ENCODE results near the gene ATL2.
A peak's percentile ranks its signal among the peaks of the same experiment; 100 is the strongest.

ATL2 gene

GRCh38 chr2:38377050-38377828, at the start of gene ATL2:
ATL2 (minus strand) TSS chr2:38377273; CDS start chr2:38377260, 13 bp downstream.
- DNase-seq (ENCODE audit: low read depth, low spot score) = peak; percentile 53
- ChIA-PET CTCF (interaction anchor here (0.6 to 3.4 kb wide), 10 partner anchors 11 to 85 kb away, joined by 3 to 35 read pairs (median 6); no protein-coding TSS in a partner anchor), POLR2A (interaction anchor here (2.9 kb wide), 1 partner anchor 374 kb away, joined by 19 read pairs; the partner anchor contains the start of gene SRSF7)
- peak within 1 kb of the TSS; percentile 86 for H3K4me3 ChIP-seq (ENCODE audit: low read depth, low read length)
- TF ChIP-seq, protein P1, sequence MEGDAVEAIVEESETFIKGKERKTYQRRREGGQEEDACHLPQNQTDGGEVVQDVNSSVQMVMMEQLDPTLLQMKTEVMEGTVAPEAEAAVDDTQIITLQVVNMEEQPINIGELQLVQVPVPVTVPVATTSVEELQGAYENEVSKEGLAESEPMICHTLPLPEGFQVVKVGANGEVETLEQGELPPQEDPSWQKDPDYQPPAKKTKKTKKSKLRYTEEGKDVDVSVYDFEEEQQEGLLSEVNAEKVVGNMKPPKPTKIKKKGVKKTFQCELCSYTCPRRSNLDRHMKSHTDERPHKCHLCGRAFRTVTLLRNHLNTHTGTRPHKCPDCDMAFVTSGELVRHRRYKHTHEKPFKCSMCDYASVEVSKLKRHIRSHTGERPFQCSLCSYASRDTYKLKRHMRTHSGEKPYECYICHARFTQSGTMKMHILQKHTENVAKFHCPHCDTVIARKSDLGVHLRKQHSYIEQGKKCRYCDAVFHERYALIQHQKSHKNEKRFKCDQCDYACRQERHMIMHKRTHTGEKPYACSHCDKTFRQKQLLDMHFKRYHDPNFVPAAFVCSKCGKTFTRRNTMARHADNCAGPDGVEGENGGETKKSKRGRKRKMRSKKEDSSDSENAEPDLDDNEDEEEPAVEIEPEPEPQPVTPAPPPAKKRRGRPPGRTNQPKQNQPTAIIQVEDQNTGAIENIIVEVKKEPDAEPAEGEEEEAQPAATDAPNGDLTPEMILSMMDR (IDR thresholded peaks at IDR 0.05; ENCODE audit: insufficient read depth, low read length, missing control alignments) = peak; percentile 0

GRCh38 chr2:38423763-38424162, 46.7 kb upstream of the ATL2 start:
- no peak overlapping the region for H3K4me3 ChIP-seq (ENCODE audit: low read depth, low read length)
- POLR2A ChIA-PET = no interaction called here
- DNase-seq (ENCODE audit: low read depth, low spot score) = no peak
- CTCF ChIA-PET = no interaction called here
- TF ChIP-seq, protein P1 (IDR thresholded peaks at IDR 0.05; ENCODE audit: insufficient read depth, low read length, missing control alignments) = no peak

- TF ChIP-seq, protein P1 (IDR thresholded peaks at IDR 0.05; ENCODE audit: insufficient read depth, low read length, missing control alignments) = no peak
- CTCF ChIA-PET = no interaction called here
- POLR2A ChIA-PET = no interaction called here
These were observed 44.4 kb upstream of the ATL2 start for GRCh38 chr2:38421274-38422056.

GRCh38 chr2:38419499-38419898, 42.4 kb upstream of the ATL2 start:
- TF ChIP-seq, protein P1 (IDR thresholded peaks at IDR 0.05; ENCODE audit: insufficient read depth, low read length, missing control alignments) = no peak
- POLR2A ChIA-PET = no interaction called here
- CTCF ChIA-PET = no interaction called here
- H3K4me3 ChIP-seq (ENCODE audit: low read depth, low read length) = no peak overlapping the region
- DNase-seq (ENCODE audit: low read depth, low spot score) = no peak

More at GRCh38 chr2:38421274-38422056, 44.4 kb upstream of the ATL2 start:
- no peak overlapping the region for H3K4me3 ChIP-seq (ENCODE audit: low read depth, low read length)
- DNase-seq (ENCODE audit: low read depth, low spot score) = no peak

DNA sequence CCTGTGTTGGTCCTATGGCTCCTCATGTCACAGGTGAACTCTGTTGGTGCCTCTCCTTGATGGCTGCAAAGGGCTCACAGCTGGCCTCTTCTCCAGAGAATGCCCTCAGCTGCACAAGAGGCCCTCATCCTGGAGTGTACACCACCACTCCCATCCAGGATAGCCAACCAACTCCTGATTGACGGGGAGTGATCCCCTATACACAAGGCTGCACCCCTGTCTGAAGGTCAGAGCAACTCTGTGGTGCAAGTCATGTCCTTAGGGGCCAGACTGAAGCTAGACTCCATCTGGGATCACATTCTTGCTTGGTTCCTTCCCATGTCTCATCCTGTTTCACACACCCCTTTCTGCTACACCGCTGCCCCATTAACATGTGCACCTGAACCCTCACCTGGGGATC, 41.7 kb upstream of the ATL2 start:
- CTCF ChIA-PET = interaction anchor here (1.5 to 1.6 kb wide), 2 partner anchors 12 to 42 kb away, joined by 4 to 5 read pairs; partner anchors contain the start of gene ATL2
- TF ChIP-seq, protein P1 (IDR thresholded peaks at IDR 0.05; ENCODE audit: insufficient read depth, low read length, missing control alignments) = no peak
- POLR2A ChIA-PET = no interaction called here
- no peak for DNase-seq (ENCODE audit: low read depth, low spot score)
- no peak overlapping the region for H3K4me3 ChIP-seq (ENCODE audit: low read depth, low read length)
